SK-N-SH (cell line): ENCODE data around the gene TMPRSS9.

Experiments
- CTCF ChIP-seq: fragments of 200-600 bp; sonication (generic); IDR thresholded peaks from 2 replicates; pipeline ENCODE4 v1.6.1; 2017; ENCODE audit warnings: antibody characterized with exemption, mild to moderate bottlenecking, moderate library complexity
- EP300 ChIP-seq, 2 experiments: IDR thresholded peaks; 2 replicates each; pipeline versions ENCODE4 v1.4.0 to v1.6.1; 2012; ENCODE audit warnings: borderline replicate concordance in 1 of 2, low read depth in 1 of 2, low read length in 1 of 2
- IRF3 ChIP-seq: fragments of 150-350 bp; IDR thresholded peaks from 2 replicates; pipeline ENCODE4 v1.6.1; 2016; ENCODE audit warnings: mild to moderate bottlenecking, low read depth, low read length
- RAD21 ChIP-seq: IDR thresholded peaks from 2 replicates; pipeline ENCODE4 v1.6.1; 2012; ENCODE audit warnings: mild to moderate bottlenecking, low read length
- RFX5 ChIP-seq: IDR thresholded peaks from 2 replicates; pipeline ENCODE4 v1.6.1; 2012; ENCODE audit warnings: mild to moderate bottlenecking, improper control_type of control experiment, low read length
- TAF1 ChIP-seq: IDR thresholded peaks from 2 replicates; pipeline ENCODE4 v1.6.1; 2012; ENCODE audit warnings: low read depth, mild to moderate bottlenecking, low read length, moderate library complexity, borderline replicate concordance

GRCh38 chr19:2462635-2463421 lies 102.8 kb downstream of the TMPRSS9 start:
- TF ChIP-seq TAF1: peak; percentile 81
- no peak for TF ChIP-seq CTCF
- TF ChIP-seq IRF3: no peak
- peak in 1 of 2 experiments; percentile 75; a peak in 2 of 4 replicates for TF ChIP-seq EP300 (IDR thresholded peaks at IDR 0.05; ENCODE audit: borderline replicate concordance in 1 of 2, low read depth in 1 of 2, low read length in 1 of 2)
- peak; percentile 69; the same call in 1 of the 2 replicates for TF ChIP-seq RFX5
- TF ChIP-seq RAD21: no peak
